Esophagus squamous epithelium (tissue), 5 donors: Measurements from ENCODE around the gene TSPAN9. TPM values are rescaled to one million over a fixed set of nuclear protein-coding genes. Genes with fewer than 3 reads are reported as not detected.
A peak's percentile ranks its signal among the peaks of the same experiment; 100 is the strongest.

Experiments used
- DNase-seq: peaks from one replicate; lab custom pipeline; 2025; lab: John Stamatoyannopoulos, UW
- H3K27ac ChIP-seq, 4 donors: fragments of 200-600 bp; sonication (generic); one replicate each; pipeline ENCODE4 v1.5.1; 2016 to 2019; ENCODE audit warnings: mild to moderate bottlenecking in 1 of 4
- H3K27me3 ChIP-seq, 4 donors: fragments of 200-600 bp; sonication (generic); 1 replicate in 3 of 4; 2 replicates in 1 of 4; pipeline versions ENCODE4 v1.5.1 to v1.6.0; 2017 to 2021; ENCODE audit warnings: antibody characterized with exemption in 1 of 4
- H3K36me3 ChIP-seq, 3 donors: fragments of 200-600 bp; sonication (generic); one replicate each; pipeline ENCODE4 v1.5.1; 2016 to 2019
- H3K4me1 ChIP-seq, 3 donors: fragments of 200-600 bp; sonication (generic); one replicate each; pipeline ENCODE4 v1.5.1; 2017 to 2019
- H3K4me3 ChIP-seq, 4 donors: fragments of 200-600 bp; sonication (generic); 1 replicate in 3 of 4; 2 replicates in 1 of 4; pipeline ENCODE4 v1.5.1; 2016 to 2019; ENCODE audit warnings: mild to moderate bottlenecking in 2 of 4, moderate library complexity in 1 of 4
- H3K9me3 ChIP-seq, 3 donors: fragments of 200-600 bp; sonication (generic); one replicate each; pipeline ENCODE4 v1.5.1; 2016 to 2019
- POLR2A ChIP-seq, 4 donors: fragments of 450-650 bp; IDR thresholded peaks; one replicate each; pipeline ENCODE4 v1.6.1; 2017; ENCODE audit warnings: antibody characterized with exemption in 4 of 4, mild to moderate bottlenecking in 4 of 4, moderate library complexity in 3 of 4
- WGBS, 2 donors: methylation state at CpG; one replicate each; pipeline ENCODE4 v1.1.5; 2018; 5-methylcytosine and 5-hydroxymethylcytosine counted together
- intact Hi-C: fragments of 100-400 bp; cut with DNase I; formaldehyde crosslinking; loops from one replicate; pipeline ENCODE4 v1.15.0; 2022
- total RNA-seq, 4 donors: library from RNA; depleted of rRNA; stranded (reverse); fragments of >200 nt; gene quantifications; one replicate each; pipeline ENCODE4 v1.1.0, GENCODE V29; 2016
- TF ChIP-seq, protein P1 (sequence below), 6 experiments: fragments of 450-650 bp in 4 of 6; fragments of 200-600 bp in 2 of 6; sonication (generic) in 2 of 6; IDR thresholded peaks; one replicate each; pipeline ENCODE4 v1.5.1; 2016 to 2019; ENCODE audit warnings: antibody characterized with exemption in 6 of 6, mild to moderate bottlenecking in 4 of 6, moderate library complexity in 4 of 6
- donor health status: DM: yes; HTN: yes; CAD: no.

Gene TSPAN9
- total RNA-seq, 4 donors from 2014 or later, result 10.6 to 23.7 (median 17.6) TPM

DNA sequence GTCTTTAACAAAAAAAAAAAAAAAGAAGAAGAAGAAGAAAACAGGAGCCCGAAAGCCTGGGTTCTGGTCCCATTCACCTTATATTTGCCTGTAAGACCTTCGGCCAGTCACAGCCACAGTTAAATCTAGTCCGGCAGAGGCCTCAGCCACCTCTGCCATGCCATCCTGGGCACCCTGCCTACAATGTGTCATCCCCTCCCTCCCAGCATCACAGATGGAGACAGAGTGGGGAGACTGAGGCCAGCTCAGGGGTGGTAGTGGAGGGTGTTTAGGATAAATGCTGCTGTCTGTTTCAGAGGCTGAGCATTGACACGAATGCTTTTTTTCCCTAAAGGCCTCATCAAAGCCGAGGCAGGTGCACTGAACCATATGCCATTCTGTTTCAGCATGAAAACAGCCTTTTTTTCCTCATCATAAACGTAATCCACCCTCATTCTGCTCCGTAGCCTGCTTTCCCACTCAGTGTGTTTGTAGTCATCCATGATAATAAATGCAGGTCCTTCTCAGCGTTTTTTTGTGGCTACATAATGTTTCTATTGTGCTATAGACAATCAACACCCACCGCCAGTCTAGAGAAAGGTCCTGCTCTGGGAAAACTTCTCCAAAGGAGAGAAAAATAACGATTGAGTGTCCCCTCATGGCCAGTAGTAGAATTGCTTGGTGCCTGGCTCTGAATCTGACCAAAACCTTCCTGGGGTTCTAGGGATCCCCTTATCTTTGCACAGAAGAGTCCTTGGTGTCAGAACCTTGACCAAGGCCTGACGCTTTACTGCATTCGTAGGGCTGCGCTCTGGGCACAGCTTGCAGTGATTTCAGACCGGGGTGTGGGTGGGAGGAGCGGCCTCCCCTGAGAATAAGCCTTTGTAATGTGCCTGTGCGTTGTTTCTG, 41.1 kb upstream of the TSPAN9 start:
- WGBS, 2 donors, result 70 to 84% methylated on average over 15 to 16 of the region's 16 CpGs
- Histone ChIP-seq H3K9me3 (no peaks in the 10 kb centered on the region), H3K36me3 (peaks cover 0 to 53% (median 4%) of the 10 kb centered on the region in 3 donors), H3K27me3 (no peaks in the 10 kb centered on the region), H3K4me3 (no peak overlapping the region), H3K27ac (no peak overlapping the region), H3K4me1 (peaks cover 0 to 8% (median 0%) of the 10 kb centered on the region in 3 donors)
- TF ChIP-seq, protein P1, sequence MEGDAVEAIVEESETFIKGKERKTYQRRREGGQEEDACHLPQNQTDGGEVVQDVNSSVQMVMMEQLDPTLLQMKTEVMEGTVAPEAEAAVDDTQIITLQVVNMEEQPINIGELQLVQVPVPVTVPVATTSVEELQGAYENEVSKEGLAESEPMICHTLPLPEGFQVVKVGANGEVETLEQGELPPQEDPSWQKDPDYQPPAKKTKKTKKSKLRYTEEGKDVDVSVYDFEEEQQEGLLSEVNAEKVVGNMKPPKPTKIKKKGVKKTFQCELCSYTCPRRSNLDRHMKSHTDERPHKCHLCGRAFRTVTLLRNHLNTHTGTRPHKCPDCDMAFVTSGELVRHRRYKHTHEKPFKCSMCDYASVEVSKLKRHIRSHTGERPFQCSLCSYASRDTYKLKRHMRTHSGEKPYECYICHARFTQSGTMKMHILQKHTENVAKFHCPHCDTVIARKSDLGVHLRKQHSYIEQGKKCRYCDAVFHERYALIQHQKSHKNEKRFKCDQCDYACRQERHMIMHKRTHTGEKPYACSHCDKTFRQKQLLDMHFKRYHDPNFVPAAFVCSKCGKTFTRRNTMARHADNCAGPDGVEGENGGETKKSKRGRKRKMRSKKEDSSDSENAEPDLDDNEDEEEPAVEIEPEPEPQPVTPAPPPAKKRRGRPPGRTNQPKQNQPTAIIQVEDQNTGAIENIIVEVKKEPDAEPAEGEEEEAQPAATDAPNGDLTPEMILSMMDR (IDR thresholded peaks at IDR 0.05), result peak in 1 of 6 experiments; percentile 25
- TF ChIP-seq POLR2A (IDR thresholded peaks at IDR 0.05), result no peak
- intact Hi-C loops, result loop anchor here (10.0 kb wide), 1 partner anchor 181 kb away; the partner anchor contains the start of gene TEX52
- no peak for DNase-seq

DNA sequence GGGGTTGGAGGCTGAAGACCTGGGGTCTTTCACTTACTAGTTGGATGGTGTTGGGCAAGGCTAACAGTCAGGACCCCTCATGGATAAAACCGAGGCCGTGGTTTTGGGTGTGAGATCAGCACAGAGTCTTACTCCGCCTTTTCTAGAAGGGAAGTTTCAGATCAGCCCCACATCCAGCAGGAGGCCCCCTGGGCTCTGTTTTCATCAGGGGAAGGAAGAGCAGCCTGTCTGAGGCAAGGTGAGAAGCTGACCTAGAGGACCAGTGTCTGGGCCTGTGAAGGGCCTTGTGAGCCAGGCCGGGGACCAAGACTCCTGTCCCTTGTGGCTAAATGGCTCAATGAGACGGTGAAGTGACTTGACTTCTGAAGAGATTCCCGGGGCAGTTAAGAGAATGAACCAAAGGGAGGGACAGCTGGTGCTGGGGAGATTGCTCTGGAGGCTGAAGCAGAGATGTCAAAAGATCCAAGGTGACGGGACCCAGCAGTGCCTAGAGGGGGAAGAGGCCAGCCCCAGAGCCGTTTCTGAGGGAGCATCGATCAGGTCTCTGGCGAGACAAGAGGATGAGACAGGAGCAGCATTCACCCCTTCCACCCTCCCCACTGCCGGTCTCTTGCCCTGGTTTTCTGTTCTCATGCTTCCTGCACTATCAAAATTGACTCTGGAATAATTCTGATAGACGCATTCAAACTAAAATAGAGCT, 40.1 kb upstream of the TSPAN9 start:
- intact Hi-C loops, result loop anchor here (10.0 kb wide), 1 partner anchor 182 kb away; the partner anchor contains the start of gene TEX52
- H3K36me3 ChIP-seq, result peaks cover 0 to 43% (median 4%) of the 10 kb centered on the region in 3 donors

DNA sequence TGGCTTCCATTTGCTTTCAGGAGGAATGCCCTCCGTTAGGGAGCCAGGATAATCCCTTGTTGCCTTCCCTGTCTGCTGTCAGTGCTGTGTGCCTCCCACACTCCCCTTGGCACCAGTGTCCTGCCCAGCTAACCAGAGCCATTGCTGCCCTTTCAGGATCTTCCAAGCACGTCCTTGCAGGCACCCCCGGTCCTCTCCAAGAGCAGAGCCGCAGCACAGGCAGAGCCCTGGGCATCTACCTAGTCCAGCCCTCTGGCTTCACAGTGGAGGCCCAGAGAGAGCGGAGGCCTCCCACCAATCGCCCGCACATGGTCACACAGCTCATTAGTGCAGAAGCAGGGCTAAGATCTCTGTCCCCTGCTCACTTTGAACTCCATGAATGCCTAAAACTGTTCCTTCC, 39.0 kb upstream of the TSPAN9 start:
- Histone ChIP-seq H3K36me3 (peaks cover 0 to 40% (median 4%) of the 10 kb centered on the region in 3 donors), H3K9me3 (no peaks in the 10 kb centered on the region), H3K4me1 (peaks cover 0 to 8% (median 0%) of the 10 kb centered on the region in 3 donors), H3K4me3 (no peak overlapping the region), H3K27ac (no peak overlapping the region), H3K27me3 (peaks cover 0 to 5% (median 0%) of the 10 kb centered on the region in 4 donors)
- intact Hi-C loops, result loop anchor here (10.0 kb wide), 1 partner anchor 183 kb away; the partner anchor contains the start of gene TEX52
- no peak for TF ChIP-seq POLR2A (IDR thresholded peaks at IDR 0.05)
- TF ChIP-seq, protein P1 (IDR thresholded peaks at IDR 0.05), result no peak
- no peak for DNase-seq
- 85 to 86% methylated on average over 6 to 7 of the region's 7 CpGs for WGBS, 2 donors

More for the DNA sequence above, 40.1 kb upstream of the TSPAN9 start:
- no peak for DNase-seq
- Histone ChIP-seq H3K9me3 (no peaks in the 10 kb centered on the region), H3K27me3 (peaks cover 0 to 1% (median 0%) of the 10 kb centered on the region in 4 donors), H3K27ac (no peak overlapping the region), H3K4me1 (peaks cover 0 to 8% (median 0%) of the 10 kb centered on the region in 3 donors), H3K4me3 (no peak overlapping the region)
- 78 to 88% methylated on average over 11 of the region's 12 CpGs for WGBS, 2 donors
- TF ChIP-seq, protein P1 (IDR thresholded peaks at IDR 0.05), result no peak
- no peak for TF ChIP-seq POLR2A (IDR thresholded peaks at IDR 0.05)

DNA sequence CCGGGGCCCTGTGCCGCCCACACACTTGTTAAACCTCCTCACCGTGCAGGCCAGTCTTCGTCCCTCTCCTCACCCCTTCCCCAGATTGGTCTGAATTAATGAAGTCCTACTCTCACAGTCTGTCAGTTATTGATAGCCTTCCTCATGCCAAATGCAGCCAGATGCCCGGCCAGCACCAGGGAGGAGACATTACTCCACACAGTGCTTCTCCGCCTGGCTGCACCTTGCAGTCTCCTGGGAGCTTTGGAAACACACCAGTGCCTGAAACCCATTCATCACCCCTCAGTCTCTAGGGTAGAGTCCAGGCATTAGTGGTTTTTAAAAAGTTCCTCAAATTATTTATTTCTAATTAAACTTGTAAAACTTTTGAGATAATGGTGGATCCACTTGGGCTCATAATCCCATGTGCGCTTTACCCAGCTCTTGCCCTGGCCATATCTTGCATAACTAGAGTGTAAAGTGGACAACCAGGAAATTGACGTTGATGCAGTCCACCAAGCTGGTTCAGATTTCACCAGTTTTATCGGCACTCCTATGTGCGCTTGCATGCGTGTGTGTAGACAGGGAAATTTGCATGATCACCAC, 38.2 kb upstream of the TSPAN9 start:
- intact Hi-C loops, result loop anchor here (10.0 kb wide), 1 partner anchor 184 kb away; the partner anchor contains the start of gene TEX52
- Histone ChIP-seq H3K27ac (no peak overlapping the region), H3K4me3 (no peak overlapping the region), H3K4me1 (peaks cover 0 to under 1% (median 0%) of the 10 kb centered on the region in 3 donors), H3K9me3 (no peaks in the 10 kb centered on the region), H3K36me3 (peaks cover 0 to 40% (median 4%) of the 10 kb centered on the region in 3 donors), H3K27me3 (peaks cover 0 to 5% (median 0%) of the 10 kb centered on the region in 4 donors)
- WGBS, 2 donors, result 84 to 87% methylated on average over 11 of the region's 11 CpGs
- TF ChIP-seq POLR2A (IDR thresholded peaks at IDR 0.05), result no peak
- TF ChIP-seq, protein P1 (IDR thresholded peaks at IDR 0.05), result no peak
- no peak for DNase-seq
